HEK293 (cell line): ENCODE data around the gene TMEM42.

ENCODE experiments used
- HOXA7 ChIP-seq: sonication (generic); formaldehyde crosslinking; IDR thresholded peaks from 2 replicates; pipeline ENCODE4 v1.8.1; 2022; ENCODE audit warnings: missing genetic modification reagents, borderline replicate concordance
- KLF16 ChIP-seq: fragments of 450-650 bp; formaldehyde crosslinking; IDR thresholded peaks from 2 replicates; pipeline ENCODE4 v1.5.1; 2017; ENCODE audit warnings: missing biosample characterization, missing genetic modification characterization
- ZNF132 ChIP-seq: fragments of 450-650 bp; formaldehyde crosslinking; IDR thresholded peaks from 2 replicates; pipeline ENCODE4 v1.5.1; 2017; ENCODE audit warnings: missing biosample characterization, missing genetic modification characterization, borderline replicate concordance
- ZNF23 ChIP-seq: fragments of 450-650 bp; formaldehyde crosslinking; IDR thresholded peaks from 2 replicates; pipeline ENCODE4 v1.5.1; 2016; ENCODE audit warnings: missing biosample characterization, missing genetic modification characterization, borderline replicate concordance
- ZNF274 ChIP-seq, 2 experiments: fragments of 200-500 bp in 1 of 2; fragments of 450-650 bp in 1 of 2; sonication (Bioruptor generic) in 1 of 2; formaldehyde crosslinking in 1 of 2; IDR thresholded peaks; 2 replicates each; pipeline versions ENCODE4 v1.5.1 to v1.6.1; 2014 to 2016; ENCODE audit warnings: borderline replicate concordance in 1 of 2, inconsistent platforms in 1 of 2, low read length in 1 of 2, missing biosample characterization in 1 of 2, missing genetic modification characterization in 1 of 2
- ZNF404 ChIP-seq: fragments of 450-650 bp; formaldehyde crosslinking; IDR thresholded peaks from 2 replicates; pipeline ENCODE4 v1.5.1; 2017; ENCODE audit warnings: missing biosample characterization, missing genetic modification characterization
- ZNF501 ChIP-seq: fragments of 450-650 bp; formaldehyde crosslinking; IDR thresholded peaks from 2 replicates; pipeline ENCODE4 v1.5.1; 2016; ENCODE audit warnings: missing biosample characterization, missing genetic modification characterization
- TF ChIP-seq, protein P1 (sequence below): fragments of 450-650 bp; formaldehyde crosslinking; IDR thresholded peaks from 2 replicates; pipeline ENCODE4 v1.5.1; 2016; ENCODE audit warnings: missing biosample characterization, missing genetic modification characterization
- TF ChIP-seq, protein P2 (sequence below): fragments of 450-650 bp; formaldehyde crosslinking; IDR thresholded peaks from 2 replicates; pipeline ENCODE4 v1.5.1; 2016; ENCODE audit warnings: missing biosample characterization, missing genetic modification characterization
- TF ChIP-seq, protein P3 (sequence below): fragments of 450-650 bp; formaldehyde crosslinking; IDR thresholded peaks from 2 replicates; pipeline ENCODE4 v1.5.1; 2016; ENCODE audit warnings: missing biosample characterization, missing genetic modification characterization
- TF ChIP-seq, protein P4 (sequence below): sonication (generic); formaldehyde crosslinking; IDR thresholded peaks from 2 replicates; pipeline ENCODE4 v1.8.1; 2022; ENCODE audit warnings: mild to moderate bottlenecking, moderate library complexity, missing genetic modification reagents
- TF ChIP-seq, protein P5 (sequence below): fragments of 450-650 bp; formaldehyde crosslinking; IDR thresholded peaks from 2 replicates; pipeline ENCODE4 v1.5.1; 2016; ENCODE audit warnings: missing biosample characterization, missing genetic modification characterization, low read depth

DNA sequence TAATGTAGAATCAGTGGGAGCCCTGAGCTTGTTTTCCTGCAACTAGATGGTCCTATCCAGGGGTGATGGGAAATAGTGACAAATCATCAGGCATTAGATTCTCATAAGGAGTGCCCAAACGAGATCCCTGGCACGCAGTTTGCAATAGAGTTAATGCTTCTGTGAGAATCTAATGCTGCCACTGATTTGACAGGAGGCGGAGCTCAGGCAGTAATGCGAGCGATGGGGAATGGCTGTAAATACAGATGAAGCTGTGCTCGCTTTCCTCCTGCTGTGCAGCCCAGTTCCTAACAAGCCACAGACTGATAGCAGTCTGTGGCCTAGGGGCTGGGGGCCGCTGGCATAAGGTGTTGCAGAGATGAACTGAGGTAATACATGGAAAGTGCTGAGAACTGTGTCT, 28.3 kb upstream of the TMEM42 start:
- TF ChIP-seq, protein P1, sequence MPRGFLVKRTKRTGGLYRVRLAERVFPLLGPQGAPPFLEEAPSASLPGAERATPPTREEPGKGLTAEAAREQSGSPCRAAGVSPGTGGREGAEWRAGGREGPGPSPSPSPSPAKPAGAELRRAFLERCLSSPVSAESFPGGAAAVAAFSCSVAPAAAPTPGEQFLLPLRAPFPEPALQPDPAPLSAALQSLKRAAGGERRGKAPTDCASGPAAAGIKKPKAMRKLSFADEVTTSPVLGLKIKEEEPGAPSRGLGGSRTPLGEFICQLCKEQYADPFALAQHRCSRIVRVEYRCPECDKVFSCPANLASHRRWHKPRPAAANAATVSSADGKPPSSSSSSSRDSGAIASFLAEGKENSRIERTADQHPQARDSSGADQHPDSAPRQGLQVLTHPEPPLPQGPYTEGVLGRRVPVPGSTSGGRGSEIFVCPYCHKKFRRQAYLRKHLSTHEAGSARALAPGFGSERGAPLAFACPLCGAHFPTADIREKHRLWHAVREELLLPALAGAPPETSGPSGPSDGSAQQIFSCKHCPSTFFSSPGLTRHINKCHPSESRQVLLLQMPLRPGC (tag by site-specific recombination): no peak
- TF ChIP-seq, protein P2, sequence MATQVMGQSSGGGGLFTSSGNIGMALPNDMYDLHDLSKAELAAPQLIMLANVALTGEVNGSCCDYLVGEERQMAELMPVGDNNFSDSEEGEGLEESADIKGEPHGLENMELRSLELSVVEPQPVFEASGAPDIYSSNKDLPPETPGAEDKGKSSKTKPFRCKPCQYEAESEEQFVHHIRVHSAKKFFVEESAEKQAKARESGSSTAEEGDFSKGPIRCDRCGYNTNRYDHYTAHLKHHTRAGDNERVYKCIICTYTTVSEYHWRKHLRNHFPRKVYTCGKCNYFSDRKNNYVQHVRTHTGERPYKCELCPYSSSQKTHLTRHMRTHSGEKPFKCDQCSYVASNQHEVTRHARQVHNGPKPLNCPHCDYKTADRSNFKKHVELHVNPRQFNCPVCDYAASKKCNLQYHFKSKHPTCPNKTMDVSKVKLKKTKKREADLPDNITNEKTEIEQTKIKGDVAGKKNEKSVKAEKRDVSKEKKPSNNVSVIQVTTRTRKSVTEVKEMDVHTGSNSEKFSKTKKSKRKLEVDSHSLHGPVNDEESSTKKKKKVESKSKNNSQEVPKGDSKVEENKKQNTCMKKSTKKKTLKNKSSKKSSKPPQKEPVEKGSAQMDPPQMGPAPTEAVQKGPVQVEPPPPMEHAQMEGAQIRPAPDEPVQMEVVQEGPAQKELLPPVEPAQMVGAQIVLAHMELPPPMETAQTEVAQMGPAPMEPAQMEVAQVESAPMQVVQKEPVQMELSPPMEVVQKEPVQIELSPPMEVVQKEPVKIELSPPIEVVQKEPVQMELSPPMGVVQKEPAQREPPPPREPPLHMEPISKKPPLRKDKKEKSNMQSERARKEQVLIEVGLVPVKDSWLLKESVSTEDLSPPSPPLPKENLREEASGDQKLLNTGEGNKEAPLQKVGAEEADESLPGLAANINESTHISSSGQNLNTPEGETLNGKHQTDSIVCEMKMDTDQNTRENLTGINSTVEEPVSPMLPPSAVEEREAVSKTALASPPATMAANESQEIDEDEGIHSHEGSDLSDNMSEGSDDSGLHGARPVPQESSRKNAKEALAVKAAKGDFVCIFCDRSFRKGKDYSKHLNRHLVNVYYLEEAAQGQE (tag by site-specific recombination): no peak
- TF ChIP-seq, protein P3, sequence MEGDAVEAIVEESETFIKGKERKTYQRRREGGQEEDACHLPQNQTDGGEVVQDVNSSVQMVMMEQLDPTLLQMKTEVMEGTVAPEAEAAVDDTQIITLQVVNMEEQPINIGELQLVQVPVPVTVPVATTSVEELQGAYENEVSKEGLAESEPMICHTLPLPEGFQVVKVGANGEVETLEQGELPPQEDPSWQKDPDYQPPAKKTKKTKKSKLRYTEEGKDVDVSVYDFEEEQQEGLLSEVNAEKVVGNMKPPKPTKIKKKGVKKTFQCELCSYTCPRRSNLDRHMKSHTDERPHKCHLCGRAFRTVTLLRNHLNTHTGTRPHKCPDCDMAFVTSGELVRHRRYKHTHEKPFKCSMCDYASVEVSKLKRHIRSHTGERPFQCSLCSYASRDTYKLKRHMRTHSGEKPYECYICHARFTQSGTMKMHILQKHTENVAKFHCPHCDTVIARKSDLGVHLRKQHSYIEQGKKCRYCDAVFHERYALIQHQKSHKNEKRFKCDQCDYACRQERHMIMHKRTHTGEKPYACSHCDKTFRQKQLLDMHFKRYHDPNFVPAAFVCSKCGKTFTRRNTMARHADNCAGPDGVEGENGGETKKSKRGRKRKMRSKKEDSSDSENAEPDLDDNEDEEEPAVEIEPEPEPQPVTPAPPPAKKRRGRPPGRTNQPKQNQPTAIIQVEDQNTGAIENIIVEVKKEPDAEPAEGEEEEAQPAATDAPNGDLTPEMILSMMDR: no peak
- TF ChIP-seq KLF16 (tag by site-specific recombination): no peak
- no peak for TF ChIP-seq ZNF501 (tag by site-specific recombination)
- TF ChIP-seq, protein P4, sequence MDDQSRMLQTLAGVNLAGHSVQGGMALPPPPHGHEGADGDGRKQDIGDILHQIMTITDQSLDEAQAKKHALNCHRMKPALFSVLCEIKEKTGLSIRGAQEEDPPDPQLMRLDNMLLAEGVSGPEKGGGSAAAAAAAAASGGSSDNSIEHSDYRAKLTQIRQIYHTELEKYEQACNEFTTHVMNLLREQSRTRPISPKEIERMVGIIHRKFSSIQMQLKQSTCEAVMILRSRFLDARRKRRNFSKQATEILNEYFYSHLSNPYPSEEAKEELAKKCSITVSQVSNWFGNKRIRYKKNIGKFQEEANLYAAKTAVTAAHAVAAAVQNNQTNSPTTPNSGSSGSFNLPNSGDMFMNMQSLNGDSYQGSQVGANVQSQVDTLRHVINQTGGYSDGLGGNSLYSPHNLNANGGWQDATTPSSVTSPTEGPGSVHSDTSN: no peak
- TF ChIP-seq ZNF132 (tag by site-specific recombination): no peak
- TF ChIP-seq, protein P5, sequence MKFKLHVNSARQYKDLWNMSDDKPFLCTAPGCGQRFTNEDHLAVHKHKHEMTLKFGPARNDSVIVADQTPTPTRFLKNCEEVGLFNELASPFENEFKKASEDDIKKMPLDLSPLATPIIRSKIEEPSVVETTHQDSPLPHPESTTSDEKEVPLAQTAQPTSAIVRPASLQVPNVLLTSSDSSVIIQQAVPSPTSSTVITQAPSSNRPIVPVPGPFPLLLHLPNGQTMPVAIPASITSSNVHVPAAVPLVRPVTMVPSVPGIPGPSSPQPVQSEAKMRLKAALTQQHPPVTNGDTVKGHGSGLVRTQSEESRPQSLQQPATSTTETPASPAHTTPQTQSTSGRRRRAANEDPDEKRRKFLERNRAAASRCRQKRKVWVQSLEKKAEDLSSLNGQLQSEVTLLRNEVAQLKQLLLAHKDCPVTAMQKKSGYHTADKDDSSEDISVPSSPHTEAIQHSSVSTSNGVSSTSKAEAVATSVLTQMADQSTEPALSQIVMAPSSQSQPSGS (tag by site-specific recombination): no peak
- no peak for TF ChIP-seq HOXA7 (CRISPR knock-in tag)
- TF ChIP-seq ZNF274 (IDR thresholded peaks at IDR 0.05; ENCODE audit: low read length): no peak
- TF ChIP-seq ZNF274 (tag by site-specific recombination; IDR thresholded peaks at IDR 0.05; ENCODE audit: borderline replicate concordance): no peak
- TF ChIP-seq ZNF23 (tag by site-specific recombination): no peak
- TF ChIP-seq ZNF404: no peak
